ENCODE measurements around the gene TMEM92. TPM values are rescaled to one million over a fixed set of nuclear protein-coding genes. Genes with fewer than 3 reads are reported as not detected.

TMEM92 gene
- total and polyA plus RNA-seq, 4 donors, result 0.94 to 12.4 (median 1.4) TPM; not detected in 1

DNA sequence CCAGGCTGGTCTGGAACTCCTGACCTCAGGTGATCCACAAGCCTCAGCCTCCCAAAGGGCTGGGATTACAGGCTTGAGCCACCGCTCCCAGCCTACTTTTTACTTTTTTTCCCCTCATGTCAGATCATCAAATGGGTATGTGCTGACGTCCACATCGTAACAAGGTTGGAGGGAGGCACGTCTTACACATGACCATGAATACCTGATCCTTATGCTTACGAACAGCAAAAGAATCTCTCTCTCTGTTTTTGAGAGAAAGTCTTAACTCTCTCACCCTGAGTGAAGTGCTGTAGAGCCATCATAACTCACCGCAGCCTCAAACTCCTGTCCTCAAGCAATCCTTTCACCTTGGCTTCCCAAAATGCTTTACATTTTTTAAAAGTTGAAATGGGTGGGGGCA lies 29.5 kb upstream of the TMEM92 start:
- DNase-seq, result no peak
- WGBS, 2 donors, result 82 to 90% methylated on average over 6 of the region's 6 CpGs
- intact Hi-C loops (cut with DNase I), result no loop called here
- Histone ChIP-seq H3K27me3 (ENCODE audit: control insufficient read depth in 1 of 2, insufficient read depth in 2 of 2, low read length in 1 of 2) (no peaks in the 10 kb centered on the region), H3K9me3 (ENCODE audit: control insufficient read depth, low read length) (no peaks in the 10 kb centered on the region), H3K36me3 (ENCODE audit: control insufficient read depth in 1 of 2, insufficient read depth in 2 of 2, low read length in 1 of 2) (no peaks in the 10 kb centered on the region), H3K27ac (ENCODE audit: low read depth in 1 of 2, low read length in 2 of 2) (no peak overlapping the region), H3K4me3 (ENCODE audit: low read length in 2 of 2) (no peak overlapping the region), H3K4me1 (ENCODE audit: control insufficient read depth in 1 of 2, insufficient read depth in 2 of 2, low read length in 2 of 2) (no peaks in the 10 kb centered on the region)
- no peak for ATAC-seq (ENCODE audit: low FRiP score)

DNA sequence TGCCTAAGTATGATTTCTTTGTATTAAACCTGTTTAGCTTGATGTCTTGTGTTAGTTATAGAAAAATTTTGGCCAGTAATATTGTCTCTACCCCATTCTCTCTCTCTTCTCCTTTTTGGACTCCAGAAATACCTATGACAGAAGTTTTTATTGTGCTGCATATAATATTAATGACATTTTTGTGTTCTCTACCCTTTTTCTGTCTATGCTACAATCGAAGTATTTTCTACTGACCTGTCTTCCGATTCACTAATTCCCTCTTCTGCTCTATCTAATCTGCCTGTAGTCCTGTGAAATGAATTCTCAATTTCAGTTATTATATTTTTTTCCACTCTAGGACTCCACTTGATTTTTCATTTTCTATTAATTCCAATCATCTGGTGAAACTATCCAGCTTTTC lies 26.0 kb upstream of the TMEM92 start:
- Histone ChIP-seq H3K4me3 (ENCODE audit: low read length in 2 of 2) (no peak overlapping the region), H3K4me1 (ENCODE audit: control insufficient read depth in 1 of 2, insufficient read depth in 2 of 2, low read length in 2 of 2) (no peaks in the 10 kb centered on the region), H3K27ac (ENCODE audit: low read depth in 1 of 2, low read length in 2 of 2) (no peak overlapping the region), H3K27me3 (ENCODE audit: control insufficient read depth in 1 of 2, insufficient read depth in 2 of 2, low read length in 1 of 2) (no peaks in the 10 kb centered on the region), H3K9me3 (ENCODE audit: control insufficient read depth, low read length) (no peaks in the 10 kb centered on the region), H3K36me3 (ENCODE audit: control insufficient read depth in 1 of 2, insufficient read depth in 2 of 2, low read length in 1 of 2) (no peaks in the 10 kb centered on the region)
- ATAC-seq (ENCODE audit: low FRiP score) (no peak), DNase-seq (no peak)
- WGBS, 2 donors, result 66 to 76% methylated on average over 2 of the region's 2 CpGs
- intact Hi-C loops (cut with DNase I), result no loop called here

DNA sequence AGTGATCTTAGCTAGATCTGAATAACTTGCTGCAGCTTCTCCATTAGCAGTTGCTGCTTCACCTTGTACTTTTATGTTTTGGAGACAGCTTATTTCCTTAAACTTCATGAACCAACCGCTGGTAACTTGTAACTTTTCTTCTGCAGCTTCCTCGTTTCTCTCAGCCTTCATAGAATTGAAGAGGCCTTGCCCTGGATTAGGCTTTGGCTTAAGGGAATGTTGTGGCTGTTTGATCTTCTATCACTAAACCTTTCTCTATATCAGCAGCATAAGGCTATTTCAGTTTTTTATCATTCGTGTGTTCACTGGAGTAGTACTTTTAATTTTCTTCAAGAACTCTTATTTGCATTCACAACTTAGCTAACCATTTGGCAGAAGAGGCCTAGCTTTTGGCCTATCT lies 21.5 kb upstream of the TMEM92 start:
- H3K4me1 ChIP-seq (ENCODE audit: control insufficient read depth in 1 of 2, insufficient read depth in 2 of 2, low read length in 2 of 2), result no peaks in the 10 kb centered on the region
- no peak overlapping the region for H3K4me3 ChIP-seq (ENCODE audit: low read length in 2 of 2)
- intact Hi-C loops (cut with DNase I), result no loop called here
- no peaks in the 10 kb centered on the region for H3K9me3 ChIP-seq (ENCODE audit: control insufficient read depth, low read length)
- no peaks in the 10 kb centered on the region for H3K36me3 ChIP-seq (ENCODE audit: control insufficient read depth in 1 of 2, insufficient read depth in 2 of 2, low read length in 1 of 2)
- 85 to 94% methylated on average over 3 of the region's 3 CpGs for WGBS, 2 donors
- H3K27ac ChIP-seq (ENCODE audit: low read depth in 1 of 2, low read length in 2 of 2), result no peak overlapping the region
- ATAC-seq (ENCODE audit: low FRiP score) (no peak), DNase-seq (no peak)
- H3K27me3 ChIP-seq (ENCODE audit: control insufficient read depth in 1 of 2, insufficient read depth in 2 of 2, low read length in 1 of 2), result no peaks in the 10 kb centered on the region

DNA sequence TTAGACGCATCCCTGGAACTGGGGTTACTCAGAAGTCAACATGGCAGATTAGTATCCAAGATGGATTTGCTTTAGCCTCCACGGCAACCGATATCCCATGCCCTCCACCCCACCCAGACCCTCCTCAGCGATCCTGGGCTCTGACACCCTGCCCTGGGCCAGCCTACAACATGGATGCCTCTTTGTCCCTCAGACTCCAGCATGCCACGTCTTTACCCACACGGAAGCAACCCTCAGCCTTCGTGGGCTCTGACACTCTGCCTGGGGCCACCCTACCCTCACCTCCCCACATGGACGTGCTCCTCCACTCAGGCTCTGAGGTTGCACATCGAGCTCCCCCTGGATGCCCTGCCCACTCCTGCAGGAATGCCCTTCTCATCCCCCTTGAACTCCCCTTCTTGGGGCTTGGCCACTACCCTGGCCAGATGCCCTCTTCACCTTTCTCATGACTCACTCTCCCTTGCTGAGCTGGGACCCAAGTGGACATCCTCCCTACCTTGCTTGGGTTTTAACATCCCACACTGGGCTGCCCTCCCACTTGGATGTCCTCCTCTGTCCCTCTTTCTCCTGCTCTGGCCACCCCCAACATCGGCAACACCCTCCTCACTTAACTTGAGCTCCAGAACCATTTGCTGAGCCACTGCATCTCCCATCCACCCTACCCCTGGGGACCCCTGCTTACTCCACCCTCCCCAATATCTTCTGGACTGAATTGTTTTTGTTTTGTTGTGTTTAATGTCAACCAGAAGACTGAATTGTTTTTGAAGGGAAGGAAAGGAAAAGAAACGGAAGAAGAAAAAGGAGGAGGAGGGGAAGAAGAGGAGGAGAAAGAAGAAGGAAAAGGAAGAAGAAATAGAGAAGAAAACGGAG lies 18.3 kb upstream of the TMEM92 start:
- Histone ChIP-seq H3K9me3 (ENCODE audit: control insufficient read depth, low read length) (no peaks in the 10 kb centered on the region), H3K4me3 (ENCODE audit: low read length in 2 of 2) (no peak overlapping the region), H3K27ac (ENCODE audit: low read depth in 1 of 2, low read length in 2 of 2) (no peak overlapping the region), H3K27me3 (ENCODE audit: control insufficient read depth in 1 of 2, insufficient read depth in 2 of 2, low read length in 1 of 2) (no peaks in the 10 kb centered on the region), H3K36me3 (ENCODE audit: control insufficient read depth in 1 of 2, insufficient read depth in 2 of 2, low read length in 1 of 2) (no peaks in the 10 kb centered on the region), H3K4me1 (ENCODE audit: control insufficient read depth in 1 of 2, insufficient read depth in 2 of 2, low read length in 2 of 2) (no peaks in the 10 kb centered on the region)
- 85 to 95% methylated on average over 12 of the region's 12 CpGs for WGBS, 2 donors
- DNase-seq (peak in 1 of 2 donors; percentile 61), ATAC-seq (ENCODE audit: low FRiP score) (no peak)
- intact Hi-C loops (cut with DNase I), result no loop called here

DNA sequence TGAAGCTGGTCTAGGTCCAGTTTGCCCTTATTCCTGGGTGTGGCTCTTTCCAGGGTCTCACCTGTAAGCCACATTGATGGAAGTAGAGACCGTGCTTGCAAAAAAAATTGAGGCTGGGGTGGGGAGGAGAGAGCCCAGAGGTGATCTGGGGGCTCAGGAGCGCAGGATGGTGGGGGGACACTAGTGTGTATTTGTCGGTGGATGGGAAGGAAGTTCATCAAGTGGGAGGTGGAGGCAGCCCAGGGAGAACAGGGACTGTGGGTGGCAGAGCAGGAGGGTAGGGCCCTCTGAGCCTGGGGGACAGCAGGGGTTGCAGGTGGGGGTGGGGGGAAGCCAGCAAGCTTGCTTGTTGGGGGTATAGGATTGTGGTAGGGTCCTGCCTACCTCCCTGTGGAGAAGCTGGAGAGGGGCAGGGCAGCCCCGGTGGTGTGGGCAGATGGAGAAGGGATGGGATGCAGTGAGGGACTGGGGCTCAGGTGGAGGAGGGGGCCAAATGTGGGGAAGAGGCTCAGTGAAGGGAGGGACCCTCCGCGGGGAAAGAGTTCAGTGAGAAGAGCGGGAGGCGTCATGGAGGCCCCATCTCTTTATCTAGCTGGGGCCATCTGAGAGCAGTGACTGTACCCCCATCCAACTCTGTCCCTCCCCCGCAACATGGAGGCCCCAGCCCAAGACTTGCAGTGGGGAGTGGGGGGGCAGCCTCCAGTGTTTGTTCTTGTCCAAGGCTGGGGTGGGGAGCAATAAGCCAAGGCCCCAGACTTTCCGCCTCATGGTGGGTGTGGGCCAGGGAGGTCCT lies 17.2 kb upstream of the TMEM92 start:
- H3K9me3 ChIP-seq (ENCODE audit: control insufficient read depth, low read length), result no peaks in the 10 kb centered on the region
- intact Hi-C loops (cut with DNase I), result no loop called here
- H3K4me1 ChIP-seq (ENCODE audit: control insufficient read depth in 1 of 2, insufficient read depth in 2 of 2, low read length in 2 of 2), result no peaks in the 10 kb centered on the region
- H3K36me3 ChIP-seq (ENCODE audit: control insufficient read depth in 1 of 2, insufficient read depth in 2 of 2, low read length in 1 of 2), result no peaks in the 10 kb centered on the region
- WGBS, 2 donors, result 85 to 95% methylated on average over 10 of the region's 10 CpGs
- H3K27ac ChIP-seq (ENCODE audit: low read depth in 1 of 2, low read length in 2 of 2), result no peak overlapping the region
- H3K27me3 ChIP-seq (ENCODE audit: control insufficient read depth in 1 of 2, insufficient read depth in 2 of 2, low read length in 1 of 2), result no peaks in the 10 kb centered on the region
- H3K4me3 ChIP-seq (ENCODE audit: low read length in 2 of 2), result no peak overlapping the region
- DNase-seq (peak in 1 of 2 donors; percentile 12), ATAC-seq (ENCODE audit: low FRiP score) (no peak)

DNA sequence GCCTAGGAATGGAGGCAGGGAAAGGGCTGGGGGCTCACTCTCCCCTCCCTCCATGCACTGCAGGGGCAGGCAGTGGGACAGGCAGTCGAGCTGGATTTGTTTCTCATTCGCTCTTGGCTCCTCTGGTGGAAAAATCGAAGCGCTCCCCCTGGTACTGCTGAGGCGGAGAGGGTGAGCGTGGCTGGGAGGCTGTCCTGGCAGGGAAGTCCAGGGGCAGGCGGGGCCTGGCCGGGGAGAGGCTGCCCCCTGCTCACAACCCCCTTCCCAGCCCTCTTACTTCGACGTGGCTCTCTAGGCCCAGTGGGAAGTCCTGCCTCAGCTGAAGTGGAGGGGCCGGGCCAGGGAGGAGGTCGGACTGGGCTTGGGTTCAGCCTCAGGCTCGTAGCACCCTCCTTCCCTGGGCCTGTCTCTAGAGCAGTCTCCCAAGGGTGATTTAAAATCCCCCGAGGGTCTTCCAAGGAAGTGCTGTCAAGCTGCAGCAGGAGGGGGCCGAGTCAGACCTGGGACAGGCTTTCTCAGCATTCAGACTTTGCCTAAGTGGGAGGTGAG lies 16.5 kb upstream of the TMEM92 start:
- H3K9me3 ChIP-seq (ENCODE audit: control insufficient read depth, low read length), result no peaks in the 10 kb centered on the region
- H3K27me3 ChIP-seq (ENCODE audit: control insufficient read depth in 1 of 2, insufficient read depth in 2 of 2, low read length in 1 of 2), result no peaks in the 10 kb centered on the region
- 5 to 12% methylated on average over 14 to 15 of the region's 15 CpGs for WGBS, 2 donors
- no peak overlapping the region for H3K4me3 ChIP-seq (ENCODE audit: low read length in 2 of 2)
- no peaks in the 10 kb centered on the region for H3K4me1 ChIP-seq (ENCODE audit: control insufficient read depth in 1 of 2, insufficient read depth in 2 of 2, low read length in 2 of 2)
- intact Hi-C loops (cut with DNase I), result no loop called here
- no peak overlapping the region for H3K27ac ChIP-seq (ENCODE audit: low read depth in 1 of 2, low read length in 2 of 2)
- DNase-seq, result peak; percentile 83 to 87
- H3K36me3 ChIP-seq (ENCODE audit: control insufficient read depth in 1 of 2, insufficient read depth in 2 of 2, low read length in 1 of 2), result no peaks in the 10 kb centered on the region
- peak; percentile 85 for ATAC-seq (ENCODE audit: low FRiP score)

DNA sequence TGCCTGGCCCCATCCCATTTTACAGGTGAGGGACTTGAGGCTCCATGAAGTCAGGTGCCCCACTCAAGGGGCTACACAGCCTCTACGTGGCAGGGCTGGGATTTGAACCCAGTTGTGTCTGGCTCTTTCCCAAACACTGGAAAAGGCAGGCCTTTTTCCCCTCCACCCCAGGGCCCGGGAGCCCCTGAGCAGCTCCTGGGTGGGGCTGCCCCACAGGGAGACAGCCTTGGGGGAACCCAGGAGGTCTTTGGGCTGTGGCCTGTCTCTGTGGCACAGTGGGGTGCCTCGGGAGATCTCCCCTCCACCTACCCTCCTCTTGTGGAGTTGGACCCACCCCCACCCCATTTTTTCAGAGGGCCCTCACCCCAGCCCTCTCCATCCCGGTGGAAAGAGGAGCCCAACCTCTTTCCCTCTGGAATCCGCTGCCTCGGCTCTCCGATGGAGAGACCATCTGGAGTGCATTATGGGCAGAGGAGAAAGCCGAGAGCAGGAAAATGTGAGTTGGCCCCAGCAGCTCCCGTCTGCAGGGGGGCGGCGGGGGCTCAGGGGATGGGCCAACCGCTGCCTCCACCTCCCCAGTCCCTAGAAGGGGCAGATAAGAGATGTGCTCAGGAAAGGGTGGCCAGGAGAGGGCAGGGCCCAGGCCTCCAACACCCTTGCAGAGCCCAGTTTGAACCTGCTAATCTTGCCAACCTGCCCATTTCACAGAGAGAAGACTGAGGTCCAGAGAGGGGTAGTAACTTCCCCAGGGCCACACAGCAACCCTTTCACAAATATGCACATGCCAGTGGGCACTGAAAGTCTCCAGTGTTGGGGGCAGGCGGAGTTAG lies 15.4 kb upstream of the TMEM92 start:
- intact Hi-C loops (cut with DNase I), result no loop called here
- Histone ChIP-seq H3K36me3 (ENCODE audit: control insufficient read depth in 1 of 2, insufficient read depth in 2 of 2, low read length in 1 of 2) (no peaks in the 10 kb centered on the region), H3K4me3 (ENCODE audit: low read length in 2 of 2) (no peak overlapping the region), H3K27ac (ENCODE audit: low read depth in 1 of 2, low read length in 2 of 2) (no peak overlapping the region), H3K9me3 (ENCODE audit: control insufficient read depth, low read length) (no peaks in the 10 kb centered on the region), H3K27me3 (ENCODE audit: control insufficient read depth in 1 of 2, insufficient read depth in 2 of 2, low read length in 1 of 2) (no peaks in the 10 kb centered on the region), H3K4me1 (ENCODE audit: control insufficient read depth in 1 of 2, insufficient read depth in 2 of 2, low read length in 2 of 2) (no peaks in the 10 kb centered on the region)
- 24 to 31% methylated on average over 13 of the region's 13 CpGs for WGBS, 2 donors
- peak; percentile 17 for ATAC-seq (ENCODE audit: low FRiP score)
- peak in 1 of 2 donors; percentile 79 for DNase-seq
